Large intestine (tissue), 3 donors: ENCODE results near the gene FNIP1. TPM values are rescaled to one million over a fixed set of nuclear protein-coding genes. Genes with fewer than 3 reads are reported as not detected.
"Not testable (repeated sequence)": the region's sequence is repeated elsewhere in the genome, so short reads cannot be mapped to it uniquely, and the experiment has no call there.

Experiments
- DNase-seq, 2 donors: peaks; one replicate each; pipeline versions ENCODE4 v3.0.0 to v3.0.0-alpha.2; 2013
- H3K27ac ChIP-seq: one replicate; pipeline ENCODE4 v1.5.1; 2013; ENCODE audit warnings: low read length
- H3K27me3 ChIP-seq: 2 replicates; pipeline ENCODE4 v1.6.1; 2013; ENCODE audit warnings: low read length; ENCODE audit not compliant: control insufficient read depth, insufficient read depth
- H3K36me3 ChIP-seq: 2 replicates; pipeline ENCODE4 v1.6.1; 2013; ENCODE audit warnings: low read length; ENCODE audit not compliant: control insufficient read depth, insufficient read depth
- H3K4me1 ChIP-seq: one replicate; pipeline ENCODE4 v1.6.1; 2013; ENCODE audit warnings: low read length; ENCODE audit not compliant: control insufficient read depth, insufficient read depth
- H3K4me3 ChIP-seq: one replicate; pipeline ENCODE4 v1.5.1; 2013; ENCODE audit warnings: low read length
- H3K9me3 ChIP-seq: one replicate; pipeline ENCODE4 v1.6.1; 2013; ENCODE audit warnings: mild to moderate bottlenecking, low read depth, low read length, moderate library complexity; ENCODE audit not compliant: control insufficient read depth
- WGBS: methylation state at CpG from one replicate; pipeline ENCODE4 v1.1.5; 2013; ENCODE audit warnings: low lambda C conversion rate; ENCODE audit not compliant: insufficient coverage; 5-methylcytosine and 5-hydroxymethylcytosine counted together
- polyA plus RNA-seq: library from polyadenylated mRNA; unstranded; fragments of 120-200 nt; gene quantifications from one replicate; pipeline ENCODE4 v1.2.1, GENCODE V29; 2013

The FNIP1 gene
- polyA plus RNA-seq, 1 donor: 21.9 TPM

- H3K27me3 ChIP-seq, H3K36me3 ChIP-seq, H3K9me3 ChIP-seq, H3K27ac ChIP-seq, H3K4me3 ChIP-seq, H3K4me1 ChIP-seq, DNase-seq: not testable (repeated sequence)
- WGBS: 94% methylated on average over 2 of the region's 2 CpGs
Observed at GRCh38 chr5:131593436-131593835, 203.4 kb downstream of the FNIP1 start.

Other genes starting within 250 kb of the FNIP1 start
- 11.2 TPM for gene RAPGEF6, start 161.8 kb downstream of the FNIP1 start, polyA plus RNA-seq
- not detected for gene MEIKIN, start 148.6 kb upstream of the FNIP1 start, polyA plus RNA-seq
- 2.9 TPM for gene ACSL6, start 214.6 kb upstream of the FNIP1 start, polyA plus RNA-seq